ENCODE results near the gene CENPT.

CENPT gene

GRCh38 chr16:67881621-67882161 is 34.2 kb upstream of the CENPT start:
- no peak overlapping the region for H3K27ac ChIP-seq

GRCh38 chr16:67880584-67880983 is 33.1 kb upstream of the CENPT start:
- H3K27ac ChIP-seq = no peak overlapping the region
- TF ChIP-seq ZFX (IDR thresholded peaks at IDR 0.05; ENCODE audit: borderline replicate concordance) (no peak), CTCF (IDR thresholded peaks at IDR 0.05) (no peak)

More at GRCh38 chr16:67881621-67882161, 34.2 kb upstream of the CENPT start:
- TF ChIP-seq ZFX (IDR thresholded peaks at IDR 0.05; ENCODE audit: borderline replicate concordance) (no peak), CTCF (IDR thresholded peaks at IDR 0.05) (no peak)

DNA sequence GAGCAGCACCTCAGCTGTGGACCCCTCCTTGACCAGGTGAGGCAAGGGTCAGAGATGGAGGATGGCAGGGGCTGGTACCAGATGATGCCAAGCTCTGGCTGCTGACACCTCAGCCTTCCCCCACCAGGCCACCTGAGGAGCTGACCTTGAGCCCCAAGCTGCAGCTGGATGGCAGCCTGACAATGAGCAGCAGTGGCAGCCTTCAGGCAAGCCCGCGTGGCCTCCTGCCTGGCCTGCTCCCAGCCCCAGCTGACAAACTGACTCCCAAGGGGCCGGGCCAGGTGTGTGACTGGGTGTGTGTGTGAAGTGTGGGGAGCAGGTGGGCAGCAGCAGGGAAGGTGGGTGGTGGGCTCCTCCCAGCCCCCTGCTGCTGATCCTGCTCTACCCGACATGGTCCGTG is 32.4 kb upstream of the CENPT start:
- H3K27ac ChIP-seq = no peak overlapping the region
- TF ChIP-seq ZFX (IDR thresholded peaks at IDR 0.05; ENCODE audit: borderline replicate concordance) (no peak), CTCF (IDR thresholded peaks at IDR 0.05) (no peak)

DNA sequence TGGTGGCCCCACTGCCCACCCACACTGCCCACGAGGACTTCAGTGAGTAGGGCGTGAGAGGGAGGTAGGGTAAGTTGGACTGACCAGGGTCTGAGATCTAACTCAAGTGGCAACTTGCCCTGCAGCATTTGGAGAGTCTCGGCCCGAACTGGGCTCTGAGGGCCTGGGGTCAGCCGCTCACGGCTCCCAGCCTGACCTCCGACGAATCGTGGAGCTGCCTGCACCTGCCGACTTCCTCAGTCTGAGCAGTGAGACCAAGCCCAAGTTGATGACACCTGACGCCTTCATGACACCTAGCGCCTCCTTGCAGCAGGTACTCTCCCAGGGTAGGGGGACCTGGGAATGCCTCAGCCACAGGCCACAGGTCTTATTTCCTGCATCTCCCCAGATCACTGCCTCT is 32.0 kb upstream of the CENPT start:
- no peak for TF ChIP-seq ZFX (IDR thresholded peaks at IDR 0.05; ENCODE audit: borderline replicate concordance)
- no peak for TF ChIP-seq CTCF (IDR thresholded peaks at IDR 0.05)
- no peak overlapping the region for H3K27ac ChIP-seq

GRCh38 chr16:67878846-67879245 is 31.4 kb upstream of the CENPT start:
- TF ChIP-seq CTCF (IDR thresholded peaks at IDR 0.05) = no peak
- TF ChIP-seq ZFX (IDR thresholded peaks at IDR 0.05; ENCODE audit: borderline replicate concordance) = no peak
- no peak overlapping the region for H3K27ac ChIP-seq

GRCh38 chr16:67878232-67878631 is 30.7 kb upstream of the CENPT start:
- TF ChIP-seq ZFX (IDR thresholded peaks at IDR 0.05; ENCODE audit: borderline replicate concordance) (no peak), CTCF (IDR thresholded peaks at IDR 0.05) (no peak)
- no peak overlapping the region for H3K27ac ChIP-seq

DNA sequence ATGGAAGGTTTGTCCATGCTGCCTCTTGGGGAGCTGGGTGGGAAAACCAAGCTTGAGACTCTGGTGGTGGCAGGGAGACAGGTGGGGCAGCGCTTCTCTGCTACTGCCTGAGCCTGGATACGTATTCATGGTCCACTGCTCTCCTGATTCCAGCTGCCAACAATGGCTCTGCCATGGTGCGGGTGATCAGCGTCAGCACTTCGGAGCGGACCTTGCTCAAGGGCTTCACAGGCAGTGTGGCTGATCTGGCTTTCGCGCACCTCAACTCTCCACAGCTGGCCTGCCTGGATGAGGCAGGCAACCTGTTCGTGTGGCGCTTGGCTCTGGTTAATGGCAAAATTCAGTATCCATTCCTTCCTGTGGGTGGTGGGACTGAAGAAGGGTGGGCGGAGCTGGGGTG is 29.6 kb upstream of the CENPT start:
- TF ChIP-seq CTCF (IDR thresholded peaks at IDR 0.05) (no peak), ZFX (IDR thresholded peaks at IDR 0.05; ENCODE audit: borderline replicate concordance) (no peak)
- no peak overlapping the region for H3K27ac ChIP-seq
